Measurements from ENCODE around the gene EIF1. TPM values are rescaled to one million over a fixed set of nuclear protein-coding genes. Genes with fewer than 3 reads are reported as not detected.

Gene EIF1
- total RNA-seq, 2 donors from 2014 or later = 574 to 740 TPM

- Histone ChIP-seq H3K4me1 (peaks cover 9% of the 10 kb centered on the region), H3K36me3 (peaks cover 28% of the 10 kb centered on the region), H3K27ac (peak overlapping the region; percentile 99), H3K27me3 (no peaks in the 10 kb centered on the region), H3K4me3 (peak overlapping the region; percentile 75), H3K9ac (ENCODE audit: low read depth in 2 of 2, low read length in 2 of 2) (peak overlapping the region; percentile 72 to 95), H3K9me3 (no peaks in the 10 kb centered on the region)
- TF ChIP-seq CTCF (IDR thresholded peaks at IDR 0.05) = peak; percentile 57
- intact Hi-C loops (cut with DNase I) = no loop called here
- DNase-seq = peak; percentile 71
Measured at GRCh38 chr17:41689497-41690299, 1.0 kb downstream of the EIF1 start.

GRCh38 chr17:41690497-41690896 is 1.8 kb downstream of the EIF1 start:
- TF ChIP-seq CTCF (IDR thresholded peaks at IDR 0.05) = no peak
- peaks cover 9% of the 10 kb centered on the region for H3K4me1 ChIP-seq
- peak overlapping the region; percentile 75 for H3K4me3 ChIP-seq
- H3K9me3 ChIP-seq = no peaks in the 10 kb centered on the region
- peaks cover 28% of the 10 kb centered on the region for H3K36me3 ChIP-seq
- H3K27ac ChIP-seq = peak overlapping the region; percentile 99
- H3K9ac ChIP-seq (ENCODE audit: low read depth in 2 of 2, low read length in 2 of 2) = peak overlapping the region in 1 of 2 donors; percentile 95
- no peak for DNase-seq
- no peaks in the 10 kb centered on the region for H3K27me3 ChIP-seq
- intact Hi-C loops (cut with DNase I) = no loop called here

- peaks cover 9% of the 10 kb centered on the region for H3K4me1 ChIP-seq
- peaks cover 28% of the 10 kb centered on the region for H3K36me3 ChIP-seq
- intact Hi-C loops (cut with DNase I) = no loop called here
- no peak for DNase-seq
- no peaks in the 10 kb centered on the region for H3K27me3 ChIP-seq
- no peak for TF ChIP-seq CTCF (IDR thresholded peaks at IDR 0.05)
- no peak overlapping the region for H3K4me3 ChIP-seq
- no peaks in the 10 kb centered on the region for H3K9me3 ChIP-seq
- H3K9ac ChIP-seq (ENCODE audit: low read depth in 2 of 2, low read length in 2 of 2) = no peak overlapping the region
- peak overlapping the region; percentile 99 for H3K27ac ChIP-seq
Measured at GRCh38 chr17:41691031-41691777, 2.5 kb downstream of the EIF1 start.

- H3K9me3 ChIP-seq = no peaks in the 10 kb centered on the region
- H3K4me3 ChIP-seq = no peak overlapping the region
- TF ChIP-seq CTCF (IDR thresholded peaks at IDR 0.05) = no peak
- intact Hi-C loops (cut with DNase I) = no loop called here
- H3K9ac ChIP-seq (ENCODE audit: low read depth in 2 of 2, low read length in 2 of 2) = no peak overlapping the region
- H3K36me3 ChIP-seq = peaks cover 28% of the 10 kb centered on the region
- peaks cover 9% of the 10 kb centered on the region for H3K4me1 ChIP-seq
- no peaks in the 10 kb centered on the region for H3K27me3 ChIP-seq
- DNase-seq = no peak
- H3K27ac ChIP-seq = no peak overlapping the region
Measured at GRCh38 chr17:41692722-41693521, 4.2 kb downstream of the EIF1 start.

GRCh38 chr17:41695134-41695661 is 6.5 kb downstream of the EIF1 start:
- no peak overlapping the region for H3K4me3 ChIP-seq
- H3K27me3 ChIP-seq = no peaks in the 10 kb centered on the region
- H3K9ac ChIP-seq (ENCODE audit: low read depth in 2 of 2, low read length in 2 of 2) = no peak overlapping the region
- DNase-seq = no peak
- peaks cover 24% of the 10 kb centered on the region for H3K36me3 ChIP-seq
- H3K27ac ChIP-seq = no peak overlapping the region
- peaks cover 7% of the 10 kb centered on the region for H3K4me1 ChIP-seq
- intact Hi-C loops (cut with DNase I) = no loop called here
- TF ChIP-seq CTCF (IDR thresholded peaks at IDR 0.05) = no peak
- H3K9me3 ChIP-seq = no peaks in the 10 kb centered on the region
